Psoas muscle (tissue), 8 donors: ENCODE measurements around the gene DSCAM. TPM values are rescaled to one million over a fixed set of nuclear protein-coding genes. Genes with fewer than 3 reads are reported as not detected.

ENCODE experiments used
- ATAC-seq, 4 donors: fragments of 200-7000 bp; cut with Tn5 transposase; one replicate each; pipeline ENCODE4 v1.9.1; 2020; ENCODE audit warnings: moderate library complexity in 3 of 4, mild to moderate bottlenecking in 2 of 4
- DNase-seq, 2 donors: peaks; one replicate each; pipeline ENCODE4 v3.0.0-alpha.2; 2020
- H3K27ac ChIP-seq: fragments of 200-600 bp; one replicate; pipeline ENCODE4 v1.8.0; 2022
- H3K27me3 ChIP-seq, 3 donors: fragments of 200-600 bp in 1 of 3; one replicate each; pipeline versions ENCODE4 v1.6.1 to v1.8.0; 2013 to 2022; ENCODE audit warnings: low read length in 2 of 3, mild to moderate bottlenecking in 2 of 3, moderate library complexity in 1 of 3; ENCODE audit not compliant: insufficient read depth in 3 of 3
- H3K36me3 ChIP-seq, 2 donors: fragments of 200-600 bp in 1 of 2; one replicate each; pipeline versions ENCODE4 v1.6.1 to v1.8.0; 2013 to 2022; ENCODE audit warnings: low read depth in 1 of 2, mild to moderate bottlenecking in 1 of 2, moderate library complexity in 1 of 2; ENCODE audit not compliant: insufficient read depth in 1 of 2
- H3K4me1 ChIP-seq: fragments of 200-600 bp; one replicate; pipeline ENCODE4 v1.8.0; 2022
- H3K4me3 ChIP-seq: fragments of 200-600 bp; one replicate; pipeline ENCODE4 v1.8.0; 2022; ENCODE audit warnings: mild to moderate bottlenecking
- H3K9me3 ChIP-seq: fragments of 200-600 bp; one replicate; pipeline ENCODE4 v1.8.0; 2022
- WGBS, 3 donors: extraction: QIAGEN DNeasy Blood & Tissue Kit; methylation state at CpG; one replicate each; pipeline versions ENCODE4 v1.1.6 to v1.1.7; 2013; 5-methylcytosine and 5-hydroxymethylcytosine counted together
- intact Hi-C, 2 donors: fragments of 100-400 bp; cut with DNase I; formaldehyde crosslinking; loops; one replicate each; pipeline versions ENCODE4 v1.11.0 to v1.14.2; 2022
- polyA plus RNA-seq, 3 donors: library from polyadenylated mRNA; stranded (reverse); fragments of 200-250 nt; gene quantifications; one replicate each; pipeline ENCODE4 v1.2.3, GENCODE V29; 2013
- total RNA-seq, 4 donors: library from RNA; stranded (reverse); fragmentation: NEBNext Ultra II Directional in 2 of 4; extraction: Animal tissue kit (Norgen Biotek cat#: 25700) in 2 of 4; gene quantifications; one replicate each; pipeline versions ENCODE4 v1.2.1 to v1.2.4, GENCODE V29; 2021 to 2023
- TF ChIP-seq, protein P1 (sequence below): fragments of 200-600 bp; IDR thresholded peaks from one replicate; pipeline ENCODE4 v1.8.0; 2022; ENCODE audit warnings: antibody characterized with exemption
- donor health status: healthy with polysubstance abuse.
- donor health status: DM: no; HTN: no; CAD: no; lungs with moderate emphysema.
- donor health status: Bipolar disorder and iron deficiency.
- donor health status: healthy.
- donor health status: DM: yes; HTN: yes; CAD: no.
- donor health status: DM: no; HTN: no; CAD: no.
- donor health status: DM: no; HTN: no; CAD: no.
- donor health status: DM: yes; HTN: yes; CAD: no.

Gene DSCAM
- total and polyA plus RNA-seq, 7 donors: 0.03 to 0.04 TPM; not detected in 5

DNA sequence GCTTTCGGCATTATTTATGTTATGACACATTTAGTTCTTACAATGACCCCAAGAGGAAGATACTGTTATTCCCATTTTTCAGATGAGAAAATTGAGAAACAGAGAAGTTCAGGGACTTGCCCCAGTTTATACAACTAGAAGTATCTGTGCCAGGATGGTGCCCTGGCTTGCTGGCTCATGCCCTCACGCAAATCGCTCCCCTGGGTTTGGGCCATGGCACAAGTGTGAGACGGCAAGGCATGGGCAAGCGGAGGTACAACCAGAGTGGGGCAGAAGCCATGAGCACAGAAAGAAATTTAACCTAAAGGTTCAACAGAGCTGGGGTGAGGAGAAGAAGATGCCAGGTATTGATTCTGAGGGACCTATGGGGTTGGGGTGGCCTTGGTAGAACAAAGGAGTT, 469.8 kb downstream of the DSCAM start:
- Histone ChIP-seq H3K36me3 (no peaks in the 10 kb centered on the region), H3K27me3 (peaks cover 0 to 2% (median 0%) of the 10 kb centered on the region in 3 donors), H3K27ac (no peak overlapping the region), H3K4me1 (no peaks in the 10 kb centered on the region), H3K9me3 (no peaks in the 10 kb centered on the region), H3K4me3 (no peak overlapping the region)
- DNase-seq (no peak), ATAC-seq (no peak)
- TF ChIP-seq, protein P1, sequence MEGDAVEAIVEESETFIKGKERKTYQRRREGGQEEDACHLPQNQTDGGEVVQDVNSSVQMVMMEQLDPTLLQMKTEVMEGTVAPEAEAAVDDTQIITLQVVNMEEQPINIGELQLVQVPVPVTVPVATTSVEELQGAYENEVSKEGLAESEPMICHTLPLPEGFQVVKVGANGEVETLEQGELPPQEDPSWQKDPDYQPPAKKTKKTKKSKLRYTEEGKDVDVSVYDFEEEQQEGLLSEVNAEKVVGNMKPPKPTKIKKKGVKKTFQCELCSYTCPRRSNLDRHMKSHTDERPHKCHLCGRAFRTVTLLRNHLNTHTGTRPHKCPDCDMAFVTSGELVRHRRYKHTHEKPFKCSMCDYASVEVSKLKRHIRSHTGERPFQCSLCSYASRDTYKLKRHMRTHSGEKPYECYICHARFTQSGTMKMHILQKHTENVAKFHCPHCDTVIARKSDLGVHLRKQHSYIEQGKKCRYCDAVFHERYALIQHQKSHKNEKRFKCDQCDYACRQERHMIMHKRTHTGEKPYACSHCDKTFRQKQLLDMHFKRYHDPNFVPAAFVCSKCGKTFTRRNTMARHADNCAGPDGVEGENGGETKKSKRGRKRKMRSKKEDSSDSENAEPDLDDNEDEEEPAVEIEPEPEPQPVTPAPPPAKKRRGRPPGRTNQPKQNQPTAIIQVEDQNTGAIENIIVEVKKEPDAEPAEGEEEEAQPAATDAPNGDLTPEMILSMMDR: no peak
- 87 to 91% (median 90%) methylated on average over 5 of the region's 5 CpGs for WGBS, 3 donors
- intact Hi-C loops: no loop called here

GRCh38 chr21:40373761-40374160, 473.2 kb downstream of the DSCAM start:
- Histone ChIP-seq H3K27ac (no peak overlapping the region), H3K36me3 (no peaks in the 10 kb centered on the region), H3K4me1 (no peaks in the 10 kb centered on the region), H3K27me3 (peaks cover 0 to 2% (median 0%) of the 10 kb centered on the region in 3 donors), H3K9me3 (no peaks in the 10 kb centered on the region), H3K4me3 (no peak overlapping the region)
- no peak for ATAC-seq
- no peak for DNase-seq
- 44 to 48% (median 46%) methylated on average over 2 of the region's 2 CpGs for WGBS, 3 donors
- intact Hi-C loops: no loop called here
- TF ChIP-seq, protein P1: no peak

- H3K27ac ChIP-seq: no peak overlapping the region
- WGBS, 3 donors: 68 to 82% (median 80%) methylated on average over 2 of the region's 2 CpGs
- intact Hi-C loops: no loop called here
- H3K4me3 ChIP-seq: no peak overlapping the region
- peaks cover 0 to 2% (median 0%) of the 10 kb centered on the region in 3 donors for H3K27me3 ChIP-seq
- ATAC-seq (no peak), DNase-seq (no peak)
- TF ChIP-seq, protein P1: no peak
- no peaks in the 10 kb centered on the region for H3K36me3 ChIP-seq
- H3K4me1 ChIP-seq: no peaks in the 10 kb centered on the region
- no peaks in the 10 kb centered on the region for H3K9me3 ChIP-seq
Observed at GRCh38 chr21:40372506-40372905, 474.5 kb downstream of the DSCAM start.

DNA sequence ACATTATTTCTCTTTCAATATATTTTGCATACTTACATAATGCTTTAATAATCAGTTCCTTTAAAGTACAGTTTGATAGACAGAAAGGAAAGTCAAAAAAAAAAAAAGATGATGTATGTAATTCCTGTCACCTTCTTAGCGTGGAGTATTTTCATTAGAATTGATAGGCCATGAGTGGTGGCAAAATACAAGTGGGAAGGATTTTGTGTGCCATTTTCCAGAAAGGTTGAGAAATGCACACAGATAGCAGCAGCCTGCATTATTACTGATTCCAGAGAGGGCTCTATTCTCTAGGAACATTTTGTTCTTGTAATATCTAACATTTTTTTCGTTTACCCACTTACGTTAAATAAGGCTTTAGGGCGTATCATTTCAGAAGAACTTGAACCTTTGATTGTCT, 475.6 kb downstream of the DSCAM start:
- Histone ChIP-seq H3K9me3 (no peaks in the 10 kb centered on the region), H3K27me3 (peaks cover 0 to 2% (median 0%) of the 10 kb centered on the region in 3 donors), H3K27ac (no peak overlapping the region), H3K4me3 (no peak overlapping the region), H3K36me3 (no peaks in the 10 kb centered on the region), H3K4me1 (no peaks in the 10 kb centered on the region)
- TF ChIP-seq, protein P1: no peak
- ATAC-seq (no peak), DNase-seq (no peak)
- intact Hi-C loops: no loop called here
- WGBS, 3 donors: 71 to 83% (median 81%) methylated on average over 4 of the region's 4 CpGs

- intact Hi-C loops: no loop called here
Observed at GRCh38 chr21:40356644-40357043, 490.3 kb downstream of the DSCAM start.

More at GRCh38 chr21:40356644-40357043, 490.3 kb downstream of the DSCAM start:
- Histone ChIP-seq H3K9me3 (no peaks in the 10 kb centered on the region), H3K27me3 (no peaks in the 10 kb centered on the region), H3K27ac (no peak overlapping the region), H3K4me1 (no peaks in the 10 kb centered on the region), H3K4me3 (no peak overlapping the region), H3K36me3 (no peaks in the 10 kb centered on the region)
- TF ChIP-seq, protein P1: no peak
- no peak for ATAC-seq
- WGBS, 3 donors: 43 to 71% (median 68%) methylated on average over 2 of the region's 2 CpGs
- no peak for DNase-seq
